ENCODE measurements around the gene GFRA1.

The GFRA1 gene

GRCh38 chr10:116226053-116226452, 47.0 kb downstream of the GFRA1 start:
- H3K27ac ChIP-seq (ENCODE audit: insufficient read depth, low read length, poor library complexity, severe bottlenecking) = no peak overlapping the region
- H3K27me3 ChIP-seq (replicated peaks; ENCODE audit: control insufficient read depth, insufficient read depth, low read length, poor library complexity, severe bottlenecking) = no peaks in the 10 kb centered on the region
- no peak overlapping the region for H3K4me3 ChIP-seq (ENCODE audit: insufficient read depth, low read depth, low read length, poor library complexity, severe bottlenecking)

GRCh38 chr10:116223289-116223688, 49.7 kb downstream of the GFRA1 start:
- no peaks in the 10 kb centered on the region for H3K4me1 ChIP-seq (ENCODE audit: control insufficient read depth, insufficient read depth, low read length, poor library complexity, severe bottlenecking)
- H3K36me3 ChIP-seq (ENCODE audit: control insufficient read depth, insufficient read depth, low read length) = no peaks in the 10 kb centered on the region
- H3K9me3 ChIP-seq (ENCODE audit: control insufficient read depth, low read length) = no peaks in the 10 kb centered on the region
- H3K27me3 ChIP-seq (replicated peaks; ENCODE audit: control insufficient read depth, insufficient read depth, low read length, poor library complexity, severe bottlenecking) = no peaks in the 10 kb centered on the region
- no peak for DNase-seq
- H3K27ac ChIP-seq (ENCODE audit: insufficient read depth, low read length, poor library complexity, severe bottlenecking) = no peak overlapping the region
- H3K4me3 ChIP-seq (ENCODE audit: insufficient read depth, low read depth, low read length, poor library complexity, severe bottlenecking) = no peak overlapping the region

More at GRCh38 chr10:116226053-116226452, 47.0 kb downstream of the GFRA1 start:
- Histone ChIP-seq H3K9me3 (ENCODE audit: control insufficient read depth, low read length) (no peaks in the 10 kb centered on the region), H3K4me1 (ENCODE audit: control insufficient read depth, insufficient read depth, low read length, poor library complexity, severe bottlenecking) (no peaks in the 10 kb centered on the region), H3K36me3 (ENCODE audit: control insufficient read depth, insufficient read depth, low read length) (no peaks in the 10 kb centered on the region)
- DNase-seq = no peak

DNA sequence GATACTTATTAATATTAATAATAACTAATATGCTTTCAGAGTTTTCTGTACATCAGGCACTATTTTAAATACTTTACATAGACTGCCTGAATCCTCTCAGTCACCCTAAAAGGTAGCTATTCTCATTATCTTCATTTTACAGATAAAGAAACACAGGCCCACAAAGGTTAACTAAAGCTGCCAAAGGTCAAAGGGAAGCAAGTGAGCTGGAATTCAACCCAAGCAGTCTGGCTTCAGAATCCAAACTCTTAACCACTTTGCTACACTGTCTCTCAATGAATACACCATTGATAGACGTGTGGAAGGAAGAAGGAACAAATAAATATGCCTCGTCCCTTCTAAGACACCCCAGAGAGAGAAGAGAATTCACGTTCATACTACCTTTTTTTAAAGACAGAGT, 52.0 kb downstream of the GFRA1 start:
- no peak overlapping the region for H3K27ac ChIP-seq (ENCODE audit: insufficient read depth, low read length, poor library complexity, severe bottlenecking)
- no peaks in the 10 kb centered on the region for H3K9me3 ChIP-seq (ENCODE audit: control insufficient read depth, low read length)
- no peak for DNase-seq
- H3K4me3 ChIP-seq (ENCODE audit: insufficient read depth, low read depth, low read length, poor library complexity, severe bottlenecking) = no peak overlapping the region
- H3K36me3 ChIP-seq (ENCODE audit: control insufficient read depth, insufficient read depth, low read length) = no peaks in the 10 kb centered on the region
- H3K4me1 ChIP-seq (ENCODE audit: control insufficient read depth, insufficient read depth, low read length, poor library complexity, severe bottlenecking) = no peaks in the 10 kb centered on the region
- no peaks in the 10 kb centered on the region for H3K27me3 ChIP-seq (replicated peaks; ENCODE audit: control insufficient read depth, insufficient read depth, low read length, poor library complexity, severe bottlenecking)

DNA sequence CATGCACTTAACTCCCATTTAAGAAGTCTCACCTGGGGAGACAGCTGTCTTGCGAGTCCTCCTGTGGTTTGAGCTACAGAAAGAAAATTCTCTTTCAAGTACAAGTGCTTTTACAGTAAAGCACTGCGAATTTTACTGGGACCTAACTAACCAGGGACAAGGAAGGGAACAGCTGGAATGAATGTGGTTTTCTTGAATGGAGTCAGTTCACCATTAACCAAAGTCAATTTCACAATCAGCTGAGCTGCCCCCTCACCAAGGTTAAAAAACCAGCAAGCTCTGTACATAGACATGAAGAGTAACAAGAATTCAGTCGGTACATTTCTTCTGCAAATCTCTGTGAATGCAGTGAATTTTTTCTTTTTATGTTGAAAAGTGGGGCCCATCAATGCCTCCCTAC, 56.3 kb downstream of the GFRA1 start:
- H3K4me3 ChIP-seq (ENCODE audit: insufficient read depth, low read depth, low read length, poor library complexity, severe bottlenecking) = no peak overlapping the region
- H3K9me3 ChIP-seq (ENCODE audit: control insufficient read depth, low read length) = no peaks in the 10 kb centered on the region
- H3K27ac ChIP-seq (ENCODE audit: insufficient read depth, low read length, poor library complexity, severe bottlenecking) = no peak overlapping the region
- no peaks in the 10 kb centered on the region for H3K27me3 ChIP-seq (replicated peaks; ENCODE audit: control insufficient read depth, insufficient read depth, low read length, poor library complexity, severe bottlenecking)
- DNase-seq = no peak
- no peaks in the 10 kb centered on the region for H3K4me1 ChIP-seq (ENCODE audit: control insufficient read depth, insufficient read depth, low read length, poor library complexity, severe bottlenecking)
- H3K36me3 ChIP-seq (ENCODE audit: control insufficient read depth, insufficient read depth, low read length) = no peaks in the 10 kb centered on the region

GRCh38 chr10:116215651-116216050, 57.4 kb downstream of the GFRA1 start:
- H3K4me1 ChIP-seq (ENCODE audit: control insufficient read depth, insufficient read depth, low read length, poor library complexity, severe bottlenecking) = no peaks in the 10 kb centered on the region
- H3K36me3 ChIP-seq (ENCODE audit: control insufficient read depth, insufficient read depth, low read length) = no peaks in the 10 kb centered on the region
- H3K9me3 ChIP-seq (ENCODE audit: control insufficient read depth, low read length) = no peaks in the 10 kb centered on the region
- no peak for DNase-seq
- no peak overlapping the region for H3K27ac ChIP-seq (ENCODE audit: insufficient read depth, low read length, poor library complexity, severe bottlenecking)
- H3K4me3 ChIP-seq (ENCODE audit: insufficient read depth, low read depth, low read length, poor library complexity, severe bottlenecking) = no peak overlapping the region
- no peaks in the 10 kb centered on the region for H3K27me3 ChIP-seq (replicated peaks; ENCODE audit: control insufficient read depth, insufficient read depth, low read length, poor library complexity, severe bottlenecking)

DNA sequence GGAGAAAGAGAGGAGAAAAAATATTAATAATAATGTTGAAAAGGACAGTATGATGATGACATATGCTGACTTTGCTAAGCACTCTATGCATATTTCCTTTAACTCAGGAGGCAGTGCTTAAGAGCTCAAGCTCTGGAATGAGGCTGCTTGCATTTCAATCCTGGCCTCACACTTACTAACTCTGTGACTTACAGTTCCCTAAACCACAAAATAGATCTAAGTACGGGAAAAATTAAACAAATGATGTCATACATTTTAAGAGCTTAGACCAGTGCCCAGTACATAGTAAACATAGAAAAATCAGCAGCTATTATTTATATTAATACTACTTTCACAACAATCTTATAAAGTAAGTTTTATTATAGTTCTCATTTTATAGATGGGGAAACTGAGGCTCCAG, 61.3 kb downstream of the GFRA1 start:
- H3K4me1 ChIP-seq (ENCODE audit: control insufficient read depth, insufficient read depth, low read length, poor library complexity, severe bottlenecking) = no peaks in the 10 kb centered on the region
- no peak overlapping the region for H3K27ac ChIP-seq (ENCODE audit: insufficient read depth, low read length, poor library complexity, severe bottlenecking)
- DNase-seq = no peak
- no peaks in the 10 kb centered on the region for H3K36me3 ChIP-seq (ENCODE audit: control insufficient read depth, insufficient read depth, low read length)
- H3K4me3 ChIP-seq (ENCODE audit: insufficient read depth, low read depth, low read length, poor library complexity, severe bottlenecking) = no peak overlapping the region
- no peaks in the 10 kb centered on the region for H3K9me3 ChIP-seq (ENCODE audit: control insufficient read depth, low read length)
- no peaks in the 10 kb centered on the region for H3K27me3 ChIP-seq (replicated peaks; ENCODE audit: control insufficient read depth, insufficient read depth, low read length, poor library complexity, severe bottlenecking)

GRCh38 chr10:116210588-116211346, 62.2 kb downstream of the GFRA1 start:
- Histone ChIP-seq H3K27me3 (replicated peaks; ENCODE audit: control insufficient read depth, insufficient read depth, low read length, poor library complexity, severe bottlenecking) (no peaks in the 10 kb centered on the region), H3K4me1 (ENCODE audit: control insufficient read depth, insufficient read depth, low read length, poor library complexity, severe bottlenecking) (no peaks in the 10 kb centered on the region), H3K9me3 (ENCODE audit: control insufficient read depth, low read length) (no peaks in the 10 kb centered on the region), H3K27ac (ENCODE audit: insufficient read depth, low read length, poor library complexity, severe bottlenecking) (no peak overlapping the region), H3K36me3 (ENCODE audit: control insufficient read depth, insufficient read depth, low read length) (no peaks in the 10 kb centered on the region), H3K4me3 (ENCODE audit: insufficient read depth, low read depth, low read length, poor library complexity, severe bottlenecking) (no peak overlapping the region)
- no peak for DNase-seq

DNA sequence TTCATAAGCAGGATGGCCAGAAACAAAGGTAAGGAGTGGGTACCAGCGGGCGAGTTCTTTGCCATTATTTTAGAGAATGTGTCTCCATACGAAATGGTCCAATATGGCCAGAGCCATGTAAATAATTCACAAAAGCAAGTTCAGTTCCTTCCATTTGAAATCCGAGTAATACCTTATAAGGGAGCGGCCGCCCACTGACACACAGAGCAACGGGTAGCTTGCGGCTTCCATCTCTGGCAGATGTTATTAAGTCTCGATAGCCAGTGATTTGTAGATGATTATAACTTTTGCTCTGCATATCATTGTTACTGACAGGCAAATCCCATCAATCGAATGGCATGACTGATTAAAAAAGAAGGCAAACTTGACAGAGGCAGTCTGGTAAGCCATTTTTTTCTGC, 63.2 kb downstream of the GFRA1 start:
- no peaks in the 10 kb centered on the region for H3K4me1 ChIP-seq (ENCODE audit: control insufficient read depth, insufficient read depth, low read length, poor library complexity, severe bottlenecking)
- H3K27me3 ChIP-seq (replicated peaks; ENCODE audit: control insufficient read depth, insufficient read depth, low read length, poor library complexity, severe bottlenecking) = no peaks in the 10 kb centered on the region
- no peak overlapping the region for H3K4me3 ChIP-seq (ENCODE audit: insufficient read depth, low read depth, low read length, poor library complexity, severe bottlenecking)
- no peaks in the 10 kb centered on the region for H3K36me3 ChIP-seq (ENCODE audit: control insufficient read depth, insufficient read depth, low read length)
- no peak for DNase-seq
- no peak overlapping the region for H3K27ac ChIP-seq (ENCODE audit: insufficient read depth, low read length, poor library complexity, severe bottlenecking)
- H3K9me3 ChIP-seq (ENCODE audit: control insufficient read depth, low read length) = no peaks in the 10 kb centered on the region

- DNase-seq = no peak
- H3K36me3 ChIP-seq (ENCODE audit: control insufficient read depth, insufficient read depth, low read length) = no peaks in the 10 kb centered on the region
- H3K9me3 ChIP-seq (ENCODE audit: control insufficient read depth, low read length) = no peaks in the 10 kb centered on the region
- no peak overlapping the region for H3K27ac ChIP-seq (ENCODE audit: insufficient read depth, low read length, poor library complexity, severe bottlenecking)
- no peak overlapping the region for H3K4me3 ChIP-seq (ENCODE audit: insufficient read depth, low read depth, low read length, poor library complexity, severe bottlenecking)
- no peaks in the 10 kb centered on the region for H3K4me1 ChIP-seq (ENCODE audit: control insufficient read depth, insufficient read depth, low read length, poor library complexity, severe bottlenecking)
- H3K27me3 ChIP-seq (replicated peaks; ENCODE audit: control insufficient read depth, insufficient read depth, low read length, poor library complexity, severe bottlenecking) = no peaks in the 10 kb centered on the region
Observed at GRCh38 chr10:116208956-116209567, 63.9 kb downstream of the GFRA1 start.

DNA sequence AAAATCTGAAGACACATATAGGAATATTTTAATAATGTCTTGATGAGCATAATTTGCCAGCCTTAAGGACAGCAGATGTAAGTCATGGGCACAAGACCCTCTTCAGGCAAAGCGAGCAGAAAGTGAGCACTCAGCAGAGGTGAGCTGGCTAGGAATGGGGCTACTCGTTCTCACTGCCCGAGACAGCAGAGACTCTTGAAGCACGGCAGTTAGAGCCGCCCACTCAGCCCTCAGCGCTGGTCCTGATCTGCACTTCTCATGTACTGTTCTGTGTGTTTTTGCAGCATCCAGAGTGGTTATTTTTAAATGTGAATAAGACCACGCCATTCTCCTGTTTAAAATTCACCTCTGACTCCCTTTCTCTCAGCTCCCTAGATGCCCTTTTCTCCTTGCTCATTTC, 65.3 kb downstream of the GFRA1 start:
- H3K4me1 ChIP-seq (ENCODE audit: control insufficient read depth, insufficient read depth, low read length, poor library complexity, severe bottlenecking) = no peaks in the 10 kb centered on the region
- H3K4me3 ChIP-seq (ENCODE audit: insufficient read depth, low read depth, low read length, poor library complexity, severe bottlenecking) = no peak overlapping the region
- H3K27me3 ChIP-seq (replicated peaks; ENCODE audit: control insufficient read depth, insufficient read depth, low read length, poor library complexity, severe bottlenecking) = no peaks in the 10 kb centered on the region
- no peak for DNase-seq
- no peaks in the 10 kb centered on the region for H3K36me3 ChIP-seq (ENCODE audit: control insufficient read depth, insufficient read depth, low read length)
- H3K27ac ChIP-seq (ENCODE audit: insufficient read depth, low read length, poor library complexity, severe bottlenecking) = no peak overlapping the region
- no peaks in the 10 kb centered on the region for H3K9me3 ChIP-seq (ENCODE audit: control insufficient read depth, low read length)

Data from effector memory CD4-positive, alpha-beta T cell (primary cell).